IPS DF 19.7 (cell line): ENCODE results near the gene HOXA10.

Source experiments
- DNase-seq: peaks from one replicate; pipeline ENCODE4 v3.0.0-alpha.2; 2013; ENCODE audit warnings: low read depth, low spot score

Gene HOXA10

DNA sequence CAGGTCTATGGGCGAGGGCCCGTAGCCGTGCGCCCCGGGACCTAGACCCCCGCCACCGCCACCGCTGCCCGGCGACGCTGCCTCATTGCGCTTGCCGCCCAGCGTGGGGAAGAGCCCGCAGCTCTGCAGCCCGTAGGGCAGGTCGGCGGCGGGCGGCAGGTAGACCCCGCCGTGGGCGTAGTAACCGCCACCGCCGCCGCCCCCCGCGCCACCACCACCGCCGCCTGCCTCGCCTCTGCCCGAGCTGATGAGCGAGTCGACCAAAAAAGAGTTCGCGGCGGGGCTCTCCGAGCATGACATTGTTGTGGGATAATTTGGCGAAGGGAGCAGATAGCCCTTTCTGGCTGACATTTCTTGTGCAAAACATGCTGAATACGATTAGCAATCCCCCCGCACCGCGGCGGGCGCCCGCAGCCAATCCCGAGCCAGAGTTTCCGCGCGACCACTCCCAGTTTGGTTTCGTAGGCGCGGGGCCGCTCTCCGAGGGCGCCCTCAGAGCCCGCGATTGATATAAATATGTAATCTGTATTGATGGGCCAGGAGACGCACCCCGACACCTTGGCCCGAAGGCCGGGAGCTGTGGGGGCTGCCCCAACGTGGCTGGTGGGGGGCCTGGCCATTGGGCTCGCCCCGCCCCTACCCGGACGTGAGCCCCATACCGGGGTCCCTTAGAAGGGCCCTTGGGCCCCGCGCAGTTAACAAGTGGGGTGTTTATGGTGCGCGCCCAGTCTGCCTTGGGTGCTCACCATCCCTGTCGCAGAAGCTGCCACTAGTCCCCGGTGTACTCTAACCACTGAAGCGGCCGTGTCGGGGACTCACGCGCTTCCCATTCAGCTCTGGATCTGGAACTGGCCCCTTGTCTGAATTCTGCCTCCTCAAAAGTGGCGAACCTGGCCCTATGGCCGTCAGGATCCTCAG, at the start of gene HOXA10:
HOXA10 (minus strand) TSS at position 365 of the 918 bp plus-strand sequence; CDS start at position 351, 14 bp downstream.
- DNase-seq, result no peak

DNA sequence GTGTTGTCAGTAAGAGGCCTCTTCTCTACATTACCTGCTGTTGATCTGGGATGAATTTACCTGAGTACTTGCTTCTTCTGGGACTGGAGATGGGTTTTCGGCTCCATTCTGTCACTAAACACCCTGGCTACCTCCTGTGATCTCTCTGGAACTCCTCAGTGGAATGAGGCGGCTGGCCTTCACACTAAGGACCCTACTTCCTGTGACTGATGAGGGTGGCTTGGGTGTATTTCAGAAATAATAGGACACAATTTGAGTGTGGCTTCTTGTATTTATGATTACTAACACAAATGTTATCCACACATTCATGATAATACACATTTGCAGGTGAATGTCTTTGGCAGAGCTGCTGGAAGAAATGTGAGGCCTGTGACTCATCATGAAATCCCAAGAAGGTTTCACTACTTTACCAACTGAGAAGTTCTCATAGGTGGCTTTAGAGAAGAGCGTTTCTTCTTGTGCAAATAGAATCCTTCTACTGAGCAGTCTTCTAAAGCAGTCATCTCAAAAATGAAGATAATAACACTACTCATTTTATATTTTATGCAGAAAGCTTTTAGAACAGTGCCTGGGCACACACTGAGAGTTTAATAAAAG, 47.2 kb upstream of the HOXA10 start:
- DNase-seq, result no peak

DNA sequence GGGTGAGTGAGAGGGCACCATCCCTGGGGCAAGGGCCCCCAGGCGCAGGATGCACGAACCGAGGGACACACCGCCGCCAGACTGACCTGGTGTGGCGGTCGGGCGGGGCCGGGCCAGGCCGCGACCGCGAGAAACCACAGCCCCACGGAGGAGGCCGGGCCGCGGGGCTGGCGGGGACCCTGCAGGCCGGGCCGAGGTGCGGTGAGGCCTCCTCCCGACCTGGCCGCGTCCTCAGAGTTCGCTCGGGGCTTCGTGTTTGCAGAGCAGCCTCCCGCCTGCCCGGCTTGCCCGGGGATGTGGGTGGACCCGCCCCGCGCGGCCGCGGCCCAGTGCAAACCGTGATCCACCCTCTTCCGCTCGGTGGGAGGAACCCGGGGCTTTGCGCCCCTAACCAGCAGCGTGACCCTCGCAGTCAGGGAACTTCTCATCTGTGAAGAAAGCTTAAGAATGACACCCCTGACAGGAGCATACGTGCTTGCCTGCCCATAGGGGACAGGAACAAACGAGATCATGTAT, 46.4 kb upstream of the HOXA10 start:
- DNase-seq, result no peak

DNA sequence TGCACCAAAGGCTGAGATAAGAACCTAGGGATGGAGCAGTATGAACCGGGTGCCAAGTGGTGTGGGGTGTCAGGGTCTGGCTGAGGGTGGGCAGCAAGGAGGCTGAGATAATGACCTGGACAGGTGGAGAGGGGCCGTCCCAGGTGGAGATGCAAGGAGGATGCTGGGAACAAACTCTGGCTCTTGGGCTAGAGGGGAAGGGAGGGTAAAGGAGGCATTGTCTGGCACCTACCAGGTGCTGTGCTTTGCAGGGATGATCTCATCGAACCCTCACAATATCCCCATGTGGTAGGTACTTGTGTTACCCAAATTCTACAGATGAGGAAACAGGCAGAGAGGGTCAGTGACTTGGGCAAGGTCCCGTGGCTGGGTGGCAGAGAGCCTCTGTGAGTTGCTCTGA, 45.7 kb upstream of the HOXA10 start:
- no peak for DNase-seq

DNA sequence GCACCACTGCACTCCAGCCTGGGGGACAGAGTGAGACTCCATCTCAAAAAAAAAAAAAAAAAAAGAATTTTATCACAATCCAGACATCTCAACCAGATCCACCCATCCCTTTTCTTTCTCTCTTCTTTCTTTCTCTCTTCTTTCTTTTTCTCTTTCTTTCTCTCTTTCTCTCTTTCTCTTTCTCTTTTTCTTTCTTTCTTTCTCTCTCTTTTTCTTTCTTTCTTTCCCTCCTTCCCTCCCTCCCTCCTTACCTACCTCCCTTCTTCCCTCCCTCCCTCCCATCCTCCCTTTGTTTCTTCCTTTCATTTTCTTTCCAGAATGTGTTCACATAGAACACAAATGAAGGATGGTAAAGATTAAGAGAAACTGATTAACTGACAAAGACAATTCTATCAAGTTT, 43.8 kb upstream of the HOXA10 start:
- no peak for DNase-seq

DNA sequence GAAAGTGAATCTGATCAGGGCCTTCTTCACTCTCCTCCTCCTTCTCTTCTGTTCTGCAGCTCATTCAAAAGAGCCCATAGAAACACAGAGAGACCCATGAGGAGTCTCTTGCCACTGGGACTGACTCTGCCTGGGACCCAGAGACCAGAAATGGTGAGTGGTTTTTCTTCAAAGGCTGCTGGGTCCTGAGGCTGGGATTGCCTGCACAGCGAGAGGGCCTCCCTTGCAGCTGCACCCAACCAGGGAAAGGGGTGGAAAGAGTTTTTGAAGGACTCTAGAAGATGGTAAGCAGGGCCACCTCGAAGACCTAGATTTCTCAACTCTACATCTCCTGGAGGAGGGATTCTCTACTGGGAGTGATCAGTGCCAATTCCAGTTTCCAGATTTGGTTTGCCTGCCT, 41.2 kb upstream of the HOXA10 start:
- no peak for DNase-seq

DNA sequence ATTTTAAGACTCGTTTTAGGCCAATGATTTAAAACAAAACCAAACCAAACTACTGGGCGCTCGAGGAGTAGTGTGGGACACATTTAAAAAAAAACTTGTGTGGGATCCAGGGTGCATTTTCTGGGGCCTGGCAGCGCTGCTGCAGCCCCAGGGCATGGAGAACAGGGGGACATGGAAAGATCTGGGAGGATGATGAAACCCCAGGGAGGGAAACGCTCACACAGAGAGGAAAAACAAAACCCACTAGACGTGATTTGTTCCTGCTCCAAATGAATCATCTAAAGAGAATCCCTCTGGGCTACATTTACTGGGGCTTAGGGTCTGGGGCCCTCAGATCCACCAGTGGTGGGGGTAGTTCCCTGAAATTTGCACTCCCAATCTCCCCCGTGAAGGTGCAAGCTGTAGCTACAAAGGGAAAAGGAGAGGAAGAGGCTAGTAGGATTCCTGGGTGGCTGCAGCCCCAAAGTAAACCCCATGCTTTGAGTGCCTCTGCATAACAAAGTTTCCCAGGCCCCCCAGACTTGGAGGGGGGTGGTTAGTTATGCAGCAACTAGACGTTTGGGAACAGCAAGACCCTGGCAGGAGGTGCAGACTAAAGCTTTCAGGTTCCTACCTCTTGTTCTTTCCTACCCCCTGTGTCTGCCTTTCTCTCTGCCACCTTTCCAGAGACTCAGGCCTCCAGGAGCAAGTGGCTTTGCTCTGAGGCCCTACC, 40.3 kb upstream of the HOXA10 start:
- no peak for DNase-seq

DNA sequence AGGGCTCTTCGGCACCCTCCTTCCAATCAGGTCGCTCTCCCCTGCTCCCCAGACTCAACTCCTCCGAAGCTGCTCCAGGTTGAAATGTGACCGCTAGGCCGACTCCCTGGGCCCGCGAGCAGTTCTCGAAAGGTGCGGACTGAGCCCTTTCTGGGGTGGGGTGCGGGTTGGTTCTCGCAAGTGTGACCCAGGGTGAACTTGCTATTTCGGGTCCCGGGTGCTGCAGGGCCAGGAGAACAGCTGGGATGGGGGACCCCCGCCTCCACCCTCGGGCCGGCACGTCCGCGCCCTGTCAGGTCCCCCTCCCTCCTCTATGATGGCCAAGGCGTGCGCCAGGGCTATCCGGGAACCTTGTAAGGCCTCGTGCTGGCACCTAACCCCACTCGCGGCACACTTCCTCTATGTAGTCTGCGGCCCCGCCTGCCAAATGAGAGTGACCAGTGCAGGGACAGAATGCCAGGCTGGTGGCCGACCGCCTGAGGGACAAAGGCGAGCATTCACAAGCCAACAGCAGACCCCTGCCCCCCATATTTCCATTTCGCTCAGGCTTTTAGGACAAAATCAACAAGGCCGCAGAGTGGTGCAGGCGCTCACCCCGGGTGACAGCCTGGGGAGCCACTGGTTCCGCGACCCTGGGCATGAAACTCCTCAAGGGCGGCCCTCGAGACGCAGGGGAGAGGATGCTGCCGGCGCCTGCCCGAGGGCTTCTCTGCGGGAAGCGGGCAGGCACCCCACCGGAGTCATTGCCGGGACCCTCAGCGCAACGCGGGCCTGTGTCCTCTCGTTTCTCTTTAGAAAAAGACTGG, 39.5 kb upstream of the HOXA10 start:
- DNase-seq, result no peak

DNA sequence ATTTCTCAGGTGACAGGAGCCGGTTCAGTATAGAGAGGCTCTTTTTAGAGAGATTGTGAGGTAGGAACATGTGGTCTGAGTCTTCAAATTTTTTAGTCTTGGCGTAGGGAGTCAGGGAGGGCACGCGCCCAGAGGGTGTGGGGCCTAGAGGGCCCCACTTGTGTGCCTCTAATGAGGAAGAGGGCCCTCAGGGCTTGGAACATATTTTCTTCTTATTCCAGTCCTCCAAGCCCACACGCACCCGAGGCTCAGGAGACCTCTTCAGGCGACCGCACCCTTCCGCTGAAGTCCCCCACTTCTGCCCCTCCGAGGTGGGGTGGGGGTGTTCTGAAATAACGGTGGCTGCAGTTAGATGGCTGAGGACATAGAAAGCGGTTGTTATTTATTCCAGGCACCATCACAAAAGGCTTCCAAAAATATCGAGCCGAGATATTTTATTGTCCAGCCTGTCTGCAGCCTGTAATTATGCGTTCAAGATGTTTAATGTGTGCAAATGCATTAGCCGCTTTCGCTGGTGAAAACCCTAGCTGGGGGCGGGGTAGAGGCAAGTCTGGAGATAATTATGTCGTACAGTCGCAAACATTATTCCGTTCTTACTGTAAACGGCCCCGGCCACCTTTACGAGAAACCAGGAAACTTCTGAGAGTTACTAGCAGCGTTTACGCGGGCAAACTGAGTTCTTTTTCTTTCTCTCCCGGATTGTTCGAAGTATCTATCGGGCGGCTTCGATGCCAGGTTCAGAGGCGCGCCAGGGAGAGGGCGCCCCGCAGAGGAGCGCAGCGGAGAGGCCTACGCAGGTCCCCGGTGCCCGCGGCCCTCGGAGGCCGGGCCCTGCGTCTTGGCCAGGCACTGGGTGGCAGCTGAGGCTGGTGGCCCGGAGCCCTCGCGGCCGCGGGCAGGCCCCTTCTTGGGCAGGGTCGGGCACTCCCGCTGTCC, 38.6 kb upstream of the HOXA10 start:
- no peak for DNase-seq

DNA sequence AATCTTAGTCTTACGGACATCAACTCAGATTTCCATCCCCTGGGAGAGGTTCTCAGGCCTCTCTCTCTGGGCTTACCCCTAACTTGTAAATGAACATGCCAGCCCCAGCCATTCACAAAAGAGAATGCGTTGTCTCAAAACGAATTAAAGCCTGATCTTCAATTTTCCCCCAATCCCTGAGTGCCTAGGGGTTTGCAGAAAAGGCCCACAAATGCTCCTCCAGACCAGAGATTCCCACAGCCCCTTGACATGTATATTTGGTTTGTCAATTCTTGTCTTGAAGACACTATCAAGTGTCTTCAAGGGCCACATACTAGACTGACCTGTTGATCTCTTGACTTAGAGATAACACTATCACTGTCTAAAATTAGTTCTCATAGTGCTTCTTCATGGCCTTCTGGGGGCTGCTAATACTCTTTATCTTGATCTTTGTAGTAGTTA, 37.7 kb upstream of the HOXA10 start:
- DNase-seq, result no peak

DNA sequence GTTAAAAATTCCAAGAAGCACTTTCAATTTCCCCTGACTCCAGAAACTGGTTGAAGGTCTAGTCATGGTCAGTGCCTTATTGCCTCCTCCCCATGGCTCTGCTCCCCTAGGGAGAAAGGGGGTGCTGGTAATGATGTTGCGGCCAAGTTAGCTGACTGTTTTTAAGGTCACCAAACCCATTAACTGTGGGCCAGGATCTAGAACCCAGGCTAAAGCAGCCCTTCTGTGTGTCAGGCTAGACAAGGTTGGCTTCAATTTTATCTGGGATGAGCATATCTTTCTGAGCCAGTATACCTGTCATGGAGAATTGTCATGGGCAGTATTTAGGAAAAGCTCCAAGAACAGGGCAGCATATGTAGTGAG, 36.9 kb upstream of the HOXA10 start:
- no peak for DNase-seq

DNA sequence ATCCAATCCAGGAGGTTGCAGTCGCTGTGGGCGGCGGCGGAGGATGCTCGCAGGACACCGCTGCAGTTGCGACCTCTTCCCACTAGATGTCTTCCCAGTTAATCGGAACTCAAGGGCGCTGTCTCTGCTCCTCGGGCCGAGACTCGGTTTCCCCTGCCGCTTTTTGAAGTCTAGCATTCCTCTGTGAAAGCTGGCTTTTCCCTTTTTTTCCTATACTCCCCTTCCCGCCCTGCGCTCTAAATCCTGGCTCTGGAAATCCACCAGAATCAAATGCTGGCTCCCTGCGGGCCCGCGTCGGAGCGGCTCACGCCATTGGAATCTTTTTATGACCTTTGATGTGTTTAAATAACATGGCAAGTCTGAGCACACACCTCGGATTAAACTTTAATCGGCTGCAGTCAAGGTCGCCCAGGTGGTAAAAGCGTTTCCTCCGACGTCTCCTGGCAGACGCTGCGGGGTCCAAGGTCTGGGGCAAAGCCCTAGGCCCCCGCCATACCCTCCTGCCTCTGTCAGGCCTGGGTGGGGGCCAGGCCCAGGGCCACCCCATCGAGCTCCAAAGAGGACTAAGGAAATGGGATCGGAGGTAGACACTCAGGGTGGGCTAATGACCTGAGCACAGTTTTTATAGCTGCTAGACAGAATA, 36.4 kb upstream of the HOXA10 start:
- no peak for DNase-seq

DNA sequence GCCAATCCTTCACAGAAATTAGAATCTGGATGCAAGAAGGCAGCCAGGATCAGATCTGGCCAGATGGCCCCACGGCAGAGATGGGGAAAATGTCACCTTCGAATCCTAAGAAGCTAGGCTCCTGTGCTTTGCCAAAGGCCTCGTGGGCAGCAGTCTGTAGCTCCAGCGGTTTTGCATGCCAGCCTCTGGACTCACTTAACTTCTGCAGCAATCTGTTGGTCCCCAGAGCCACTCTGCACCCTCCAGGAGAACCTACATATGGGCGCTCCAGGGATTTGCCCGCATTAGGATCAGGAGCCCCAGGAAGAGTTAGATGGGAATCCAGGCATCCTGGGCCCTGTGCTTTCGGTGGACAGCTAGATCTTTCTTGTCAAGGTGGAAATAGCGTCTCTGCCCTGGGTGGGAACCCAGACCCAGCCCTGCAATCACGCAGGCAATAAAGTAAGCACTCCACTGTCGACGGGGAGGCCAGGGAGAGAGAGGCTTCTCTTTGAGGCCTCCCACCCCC, 35.9 kb upstream of the HOXA10 start:
- DNase-seq, result no peak

DNA sequence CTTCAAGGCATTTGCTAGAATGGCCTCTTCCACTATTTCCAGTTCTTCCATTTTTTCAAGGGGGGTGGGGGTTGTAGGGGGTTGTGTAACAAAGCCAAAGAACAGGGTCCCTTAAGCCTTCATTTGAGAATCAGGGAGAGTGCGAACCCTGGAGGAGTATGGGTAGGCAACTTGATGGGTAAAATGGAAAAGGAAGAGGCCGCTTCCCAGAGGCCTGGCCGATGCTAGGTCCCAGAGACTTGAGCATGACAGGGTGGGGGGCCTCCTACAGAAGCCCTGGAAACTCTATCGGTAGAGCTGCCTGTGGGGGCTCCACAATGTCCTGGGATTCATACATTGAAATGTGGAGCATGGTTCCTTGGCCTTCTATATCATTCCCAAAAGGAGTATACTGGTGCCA, 34.9 kb upstream of the HOXA10 start:
- DNase-seq, result no peak

DNA sequence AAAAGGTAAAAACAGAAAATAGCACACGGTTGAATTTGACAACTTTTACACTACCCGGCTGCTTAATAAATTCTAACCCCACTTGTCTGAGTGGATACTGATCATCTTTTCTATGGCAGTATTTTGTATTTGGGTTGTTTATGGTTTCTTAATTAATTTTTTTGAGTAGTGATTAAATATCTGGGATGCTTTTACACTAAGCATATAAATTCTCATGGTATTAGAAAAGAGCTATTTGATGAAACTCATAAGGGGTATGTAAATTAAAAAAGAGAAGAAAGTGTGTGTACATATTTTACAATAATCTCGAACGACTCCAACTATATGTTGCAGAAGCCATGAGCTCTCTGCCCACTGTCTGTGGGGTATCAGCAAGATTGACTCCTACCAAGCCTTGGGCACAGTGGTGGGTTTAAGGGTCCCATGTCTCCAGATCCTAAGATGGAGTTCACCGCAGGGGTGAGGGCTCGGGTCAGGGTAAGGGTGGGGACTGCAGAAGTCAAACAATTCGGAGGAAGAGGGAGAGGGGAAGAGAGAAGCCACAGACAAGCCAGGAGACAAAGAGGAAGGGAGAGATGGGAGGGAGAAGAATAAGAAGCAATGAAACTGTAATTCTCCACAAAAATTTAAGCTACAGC, 33.3 kb upstream of the HOXA10 start:
- no peak for DNase-seq

DNA sequence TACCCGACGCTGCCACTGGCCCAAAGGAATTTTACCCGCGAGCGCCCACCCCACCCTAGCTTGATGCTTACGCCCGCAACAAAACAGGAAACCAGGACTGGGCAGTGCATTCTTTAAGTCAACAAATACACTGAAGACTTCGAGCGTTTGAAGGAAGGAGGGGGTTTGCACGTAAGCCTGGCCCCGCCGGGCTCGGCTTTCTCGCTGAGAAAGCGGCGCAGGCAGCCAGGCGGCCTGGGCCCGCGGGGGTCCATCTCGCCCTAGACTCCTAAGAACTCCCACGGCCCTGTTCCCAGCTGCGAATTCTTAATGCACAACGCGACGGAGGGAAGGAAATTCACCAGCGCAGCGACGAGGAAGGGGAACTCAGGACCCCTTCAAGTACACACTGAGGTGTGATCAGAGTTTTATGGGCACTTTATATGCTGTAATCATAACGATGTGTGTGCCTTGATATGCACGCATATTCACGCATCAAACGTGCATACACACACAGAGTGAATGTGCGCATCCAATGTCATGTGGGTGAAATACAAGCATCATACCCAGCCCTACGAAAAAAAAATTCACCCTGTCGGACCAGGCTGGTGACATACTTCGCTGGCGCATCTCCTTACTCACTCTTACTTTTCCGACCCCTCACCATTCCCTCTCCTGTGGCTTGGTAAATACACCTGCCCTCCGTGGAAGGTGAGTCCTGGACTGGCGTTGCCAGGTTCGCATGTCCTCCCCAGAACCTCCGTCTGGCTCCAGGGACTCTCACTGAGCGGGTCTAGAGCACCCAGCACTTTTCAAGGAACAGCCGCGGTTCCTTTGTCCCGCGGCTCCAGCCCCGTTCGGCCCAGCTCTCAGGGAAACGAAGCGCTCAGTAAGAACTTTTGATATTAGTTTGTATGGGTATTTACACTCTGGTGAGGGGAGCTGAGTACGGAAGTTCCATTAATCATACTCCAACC, 31.5 kb upstream of the HOXA10 start:
- DNase-seq, result no peak

DNA sequence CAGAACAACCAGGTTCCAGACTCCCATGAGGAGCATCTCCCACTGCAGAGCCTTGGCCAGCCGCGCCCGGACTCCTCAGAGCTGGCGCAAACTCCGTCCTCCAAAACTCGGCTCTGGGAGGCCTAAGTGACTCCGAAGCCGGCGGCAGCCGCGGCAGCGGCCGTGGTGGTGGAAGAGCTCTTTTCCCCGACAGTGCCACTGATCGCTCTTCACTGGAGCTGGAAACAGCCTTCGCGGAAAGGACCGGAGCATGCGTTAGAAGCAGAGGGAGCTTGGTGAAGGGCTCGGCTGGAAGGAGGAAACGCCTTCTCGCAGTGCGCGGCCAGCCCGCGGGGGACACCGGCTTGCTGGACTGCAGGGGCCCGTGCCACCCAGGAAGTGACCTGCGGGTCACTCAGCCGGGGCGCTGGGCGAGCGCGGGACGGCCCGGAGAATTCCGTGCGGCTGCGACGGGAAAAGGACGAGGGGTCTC, 30.8 kb upstream of the HOXA10 start:
- no peak for DNase-seq
